Measurements from ENCODE around the gene PCK2.

Gene PCK2

GRCh38 chr14:24139272-24139934 lies 45.3 kb downstream of the PCK2 start:
- no peak for DNase-seq

- DNase-seq = peak; percentile 99
These were observed 47.2 kb downstream of the PCK2 start, which contains the start of gene EMC9 for GRCh38 chr14:24141097-24141880. Gene EMC9 (minus strand): TSS chr14:24141591. CDS start chr14:24141304, 287 bp downstream.

- no peak for DNase-seq
These were observed 49.4 kb downstream of the PCK2 start for GRCh38 chr14:24143511-24143910.

GRCh38 chr14:24144451-24144850 lies 50.3 kb downstream of the PCK2 start:
- no peak for DNase-seq

- DNase-seq = no peak
These were observed 51.1 kb downstream of the PCK2 start for GRCh38 chr14:24145219-24145618.

- no peak for DNase-seq
These were observed 51.8 kb downstream of the PCK2 start for GRCh38 chr14:24145690-24146452.

GRCh38 chr14:24146453-24146977 lies 52.4 kb downstream of the PCK2 start, which contains the start of gene PSME2:
Gene PSME2 (minus strand): TSS chr14:24146610. CDS start chr14:24146581, 29 bp downstream.
- peak; percentile 96 for DNase-seq

GRCh38 chr14:24146978-24147760 lies 53.1 kb downstream of the PCK2 start, which contains the start of gene RNF31:
Gene RNF31 (plus strand): TSS chr14:24147498. CDS start chr14:24147699, 201 bp downstream.
- DNase-seq = peak; percentile 98

- no peak for DNase-seq
These were observed 53.8 kb downstream of the PCK2 start for GRCh38 chr14:24147761-24148428.

GRCh38 chr14:24149302-24149969 lies 55.3 kb downstream of the PCK2 start:
- no peak for DNase-seq

GRCh38 chr14:24150061-24150460 lies 56.0 kb downstream of the PCK2 start:
- DNase-seq = no peak

- no peak for DNase-seq
These were observed 56.5 kb downstream of the PCK2 start for GRCh38 chr14:24150567-24150966.

- DNase-seq = no peak
These were observed 56.9 kb downstream of the PCK2 start for GRCh38 chr14:24150993-24151392.

- no peak for DNase-seq
These were observed 57.4 kb downstream of the PCK2 start for GRCh38 chr14:24151404-24152080.
